ENCODE results near the gene ANKRD29.
A peak's percentile ranks its signal among the peaks of the same experiment; 100 is the strongest.

The ANKRD29 gene

GRCh38 chr18:23588836-23589560 lies 73.7 kb downstream of the ANKRD29 start:
- Histone ChIP-seq H3K4me3 (no peak overlapping the region), H3K4me1 (peaks cover 0 to 23% (median 18%) of the 10 kb centered on the region in 4 donors), H3K27ac (no peak overlapping the region), H3K9me3 (no peaks in the 10 kb centered on the region), H3K27me3 (no peaks in the 10 kb centered on the region), H3K36me3 (no peaks in the 10 kb centered on the region)
- intact Hi-C loops (cut with DNase I; ENCODE audit: low total_unique reads) = loop anchor here (5.0 kb wide), 2 partner anchors 72 to 657 kb away; partner anchors contain the start of gene RBBP8
- DNase-seq = no peak
- TF ChIP-seq CTCF (IDR thresholded peaks at IDR 0.05) = no peak

- DNase-seq = no peak
- intact Hi-C loops (cut with DNase I; ENCODE audit: low total_unique reads) = loop anchor here (5.0 kb wide), 2 partner anchors 70 to 655 kb away; partner anchors contain the start of gene RBBP8
- peaks cover 0 to 41% (median 27%) of the 10 kb centered on the region in 4 donors for H3K4me1 ChIP-seq
- H3K36me3 ChIP-seq = no peaks in the 10 kb centered on the region
- peak in 1 of 2 experiments; percentile 0 for TF ChIP-seq CTCF (IDR thresholded peaks at IDR 0.05)
- no peaks in the 10 kb centered on the region for H3K27me3 ChIP-seq
- no peaks in the 10 kb centered on the region for H3K9me3 ChIP-seq
- peak overlapping the region; percentile 98 to 99 for H3K27ac ChIP-seq
- peak overlapping the region; percentile 80 to 98 for H3K4me3 ChIP-seq
Measured at GRCh38 chr18:23587220-23587642, 75.5 kb downstream of the ANKRD29 start.

- Histone ChIP-seq H3K9me3 (no peaks in the 10 kb centered on the region), H3K4me3 (peak within 1 kb of the TSS; percentile 80 to 98), H3K36me3 (no peaks in the 10 kb centered on the region), H3K4me1 (peaks cover 0 to 47% (median 27%) of the 10 kb centered on the region in 4 donors), H3K27ac (peak within 1 kb of the TSS; percentile 98 to 99), H3K27me3 (no peaks in the 10 kb centered on the region)
- TF ChIP-seq CTCF (IDR thresholded peaks at IDR 0.05) = peak; percentile 83 to 93
- intact Hi-C loops (cut with DNase I; ENCODE audit: low total_unique reads) = loop anchor here (1.0 to 5.0 kb wide), 3 partner anchors 69 to 654 kb away; partner anchors contain the start of genes RBBP8 and RMC1
- DNase-seq = peak; percentile 92 to 97
Measured at GRCh38 chr18:23586249-23587196, 76.2 kb downstream of the ANKRD29 start, which contains the start of gene NPC1. Gene NPC1 (minus strand): TSS chr18:23586506. CDS start chr18:23586343, 163 bp downstream.

- Histone ChIP-seq H3K4me1 (peaks cover 0 to 47% (median 27%) of the 10 kb centered on the region in 4 donors), H3K9me3 (no peaks in the 10 kb centered on the region), H3K27ac (peak overlapping the region; percentile 98 to 99), H3K4me3 (peak overlapping the region; percentile 80 to 98), H3K27me3 (no peaks in the 10 kb centered on the region), H3K36me3 (no peaks in the 10 kb centered on the region)
- no peak for TF ChIP-seq CTCF (IDR thresholded peaks at IDR 0.05)
- no peak for DNase-seq
- intact Hi-C loops (cut with DNase I; ENCODE audit: low total_unique reads) = loop anchor here (1.0 to 5.0 kb wide), 3 partner anchors 69 to 654 kb away; partner anchors contain the start of genes RBBP8 and RMC1
Measured at GRCh38 chr18:23585897-23586248, 76.8 kb downstream of the ANKRD29 start.

All from tibial artery (tissue), 4 donors.